WERI-Rb-1 (cell line): ENCODE results near the gene C12orf60.

Experiments used
- DNase-seq: peaks from one replicate; pipeline ENCODE4 v3.0.0-alpha.2; 2020
- H3K27ac ChIP-seq: fragments of 250-450 bp; sonication (Bioruptor Pico); 2 replicates; pipeline ENCODE4 v1.5.1; 2020; ENCODE audit warnings: mild to moderate bottlenecking, moderate library complexity
- H3K27me3 ChIP-seq: fragments of 250-450 bp; sonication (Bioruptor Pico); 2 replicates; pipeline ENCODE4 v1.5.1; 2021; ENCODE audit warnings: mild to moderate bottlenecking, low read depth, moderate library complexity; ENCODE audit not compliant: insufficient read depth, severe bottlenecking
- H3K36me3 ChIP-seq: fragments of 250-450 bp; sonication (Bioruptor Pico); 2 replicates; pipeline ENCODE4 v1.5.1; 2020; ENCODE audit warnings: mild to moderate bottlenecking, moderate library complexity
- H3K4me3 ChIP-seq: 2 replicates; pipeline ENCODE4 v1.5.1; 2011; ENCODE audit warnings: low read depth, mild to moderate bottlenecking, control low read depth, low read length
- H3K9me3 ChIP-seq: fragments of 250-450 bp; sonication (Bioruptor Pico); 2 replicates; pipeline ENCODE4 v1.5.1; 2021; ENCODE audit warnings: mild to moderate bottlenecking, moderate library complexity; ENCODE audit not compliant: severe bottlenecking
- CTCF ChIP-seq: IDR thresholded peaks from 2 replicates; pipeline ENCODE4 v1.5.1; 2011; ENCODE audit warnings: low read depth, mild to moderate bottlenecking, control low read depth, inconsistent platforms, low read length

C12orf60 gene

DNA sequence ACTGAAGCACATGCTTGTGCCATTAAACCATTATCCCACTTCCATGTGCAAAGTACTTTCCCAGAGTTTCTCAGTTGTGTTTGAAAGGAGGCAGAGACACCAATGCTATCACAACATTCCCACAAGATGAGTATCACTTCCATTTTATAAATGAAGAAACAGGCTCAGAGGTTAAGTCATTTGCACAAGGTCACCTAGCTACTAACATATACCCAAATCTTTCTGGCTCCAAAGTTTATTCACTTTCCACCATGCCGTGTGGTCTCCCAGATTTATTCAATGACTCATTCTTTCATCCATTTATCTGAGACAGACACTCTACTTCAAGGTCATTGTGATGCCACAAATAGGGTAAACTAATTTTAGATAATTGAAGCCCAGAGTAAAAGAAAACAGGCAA lies 30.5 kb downstream of the C12orf60 start:
- no peak for DNase-seq
- H3K27ac ChIP-seq: no peak overlapping the region

DNA sequence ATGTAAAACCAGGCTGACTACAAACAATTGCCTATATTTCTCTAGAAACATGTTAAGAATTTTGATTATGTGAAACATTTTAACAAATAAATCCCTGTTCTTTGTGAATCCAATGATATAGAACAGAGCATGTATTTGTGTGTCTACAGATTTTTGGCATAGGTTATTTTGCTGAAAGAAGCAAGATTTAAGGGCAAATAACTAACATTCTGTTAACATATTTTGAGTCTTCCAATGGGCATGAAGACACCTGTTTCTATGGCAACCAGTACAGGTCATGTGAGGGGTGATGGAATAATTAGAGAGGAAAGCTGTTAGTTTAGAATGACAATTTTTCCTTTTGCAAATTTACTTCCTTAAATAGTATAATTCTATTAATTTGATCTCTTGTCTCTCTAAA lies 31.0 kb downstream of the C12orf60 start:
- Histone ChIP-seq H3K4me3 (no peak overlapping the region), H3K36me3 (no peaks in the 10 kb centered on the region), H3K27me3 (no peaks in the 10 kb centered on the region), H3K9me3 (no peaks in the 10 kb centered on the region), H3K27ac (no peak overlapping the region)
- no peak for DNase-seq
- TF ChIP-seq CTCF: no peak

More for the DNA sequence above, 30.5 kb downstream of the C12orf60 start:
- TF ChIP-seq CTCF: no peak
- H3K4me3 ChIP-seq: no peak overlapping the region
- no peaks in the 10 kb centered on the region for H3K36me3 ChIP-seq
- H3K9me3 ChIP-seq: no peaks in the 10 kb centered on the region
- no peaks in the 10 kb centered on the region for H3K27me3 ChIP-seq

GRCh38 chr12:14836336-14837210 lies 33.1 kb downstream of the C12orf60 start:
- no peak overlapping the region for H3K4me3 ChIP-seq
- H3K9me3 ChIP-seq: no peaks in the 10 kb centered on the region
- H3K27ac ChIP-seq: no peak overlapping the region
- no peak for TF ChIP-seq CTCF
- H3K36me3 ChIP-seq: no peaks in the 10 kb centered on the region
- no peak for DNase-seq
- no peaks in the 10 kb centered on the region for H3K27me3 ChIP-seq

DNA sequence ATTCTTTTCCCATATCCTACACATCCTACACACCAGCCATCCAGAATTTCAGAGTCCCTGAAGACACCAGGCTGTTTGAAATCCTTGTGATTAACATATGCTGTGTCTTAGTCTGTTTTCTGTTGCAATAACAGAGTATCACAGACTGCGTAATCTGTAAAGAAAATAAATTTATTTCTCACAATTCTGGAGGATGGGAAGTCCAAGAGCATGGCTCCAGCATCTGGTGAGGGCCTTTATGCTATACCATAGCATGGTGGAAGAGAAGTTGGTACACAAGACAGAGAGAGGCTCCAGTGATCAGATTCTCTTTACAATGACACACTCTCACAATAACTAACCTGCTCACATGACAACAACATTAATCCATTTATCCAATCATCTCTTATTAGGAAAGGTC lies 35.8 kb downstream of the C12orf60 start:
- H3K4me3 ChIP-seq: no peak overlapping the region
- H3K9me3 ChIP-seq: no peaks in the 10 kb centered on the region
- no peak for TF ChIP-seq CTCF
- no peak for DNase-seq
- no peaks in the 10 kb centered on the region for H3K36me3 ChIP-seq
- no peaks in the 10 kb centered on the region for H3K27me3 ChIP-seq
- no peak overlapping the region for H3K27ac ChIP-seq

- Histone ChIP-seq H3K4me3 (no peak overlapping the region), H3K27me3 (no peaks in the 10 kb centered on the region), H3K9me3 (no peaks in the 10 kb centered on the region), H3K27ac (no peak overlapping the region), H3K36me3 (no peaks in the 10 kb centered on the region)
- TF ChIP-seq CTCF: no peak
- DNase-seq: no peak
Observed at GRCh38 chr12:14840616-14841015, 37.1 kb downstream of the C12orf60 start.

DNA sequence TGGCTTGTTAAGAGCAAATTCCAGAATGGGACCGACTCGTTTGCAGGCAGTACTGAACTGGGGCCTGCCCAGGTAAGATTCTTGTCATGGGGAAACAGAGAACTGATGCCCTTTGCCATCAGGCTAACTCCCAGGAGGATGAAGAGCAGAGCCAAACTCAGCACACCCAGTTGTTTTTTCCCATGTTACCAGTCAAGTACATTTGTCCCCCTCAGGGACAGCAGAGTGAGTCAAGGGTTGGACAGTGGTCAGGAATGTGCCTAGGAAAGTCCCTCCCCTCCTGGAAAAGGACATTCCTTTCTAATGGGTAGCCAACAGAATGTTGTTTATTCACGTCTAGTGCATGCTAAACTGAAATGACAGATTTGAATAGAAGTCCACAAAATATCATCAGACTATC lies 38.3 kb downstream of the C12orf60 start:
- TF ChIP-seq CTCF: no peak
- Histone ChIP-seq H3K27ac (no peak overlapping the region), H3K9me3 (no peaks in the 10 kb centered on the region), H3K4me3 (no peak overlapping the region), H3K27me3 (no peaks in the 10 kb centered on the region), H3K36me3 (no peaks in the 10 kb centered on the region)
- no peak for DNase-seq
